HFF-Myc (cell line): ENCODE measurements around the gene RRP8.

ENCODE experiments used
- DNase-seq: peaks from one replicate; pipeline ENCODE4 v3.0.0-alpha.2; 2011; ENCODE audit warnings: low read depth; ENCODE audit errors: extremely low read depth
- H3K4me3 ChIP-seq: replicated peaks from 2 replicates; pipeline ENCODE4 v1.5.1; 2011; ENCODE audit warnings: low read depth, mild to moderate bottlenecking, control low read depth, low read length
- CTCF ChIP-seq: IDR thresholded peaks from 2 replicates; pipeline ENCODE4 v1.5.1; 2012; ENCODE audit warnings: mild to moderate bottlenecking, low read depth, low read length, control low read depth; ENCODE audit errors: missing control alignments

Gene RRP8

DNA sequence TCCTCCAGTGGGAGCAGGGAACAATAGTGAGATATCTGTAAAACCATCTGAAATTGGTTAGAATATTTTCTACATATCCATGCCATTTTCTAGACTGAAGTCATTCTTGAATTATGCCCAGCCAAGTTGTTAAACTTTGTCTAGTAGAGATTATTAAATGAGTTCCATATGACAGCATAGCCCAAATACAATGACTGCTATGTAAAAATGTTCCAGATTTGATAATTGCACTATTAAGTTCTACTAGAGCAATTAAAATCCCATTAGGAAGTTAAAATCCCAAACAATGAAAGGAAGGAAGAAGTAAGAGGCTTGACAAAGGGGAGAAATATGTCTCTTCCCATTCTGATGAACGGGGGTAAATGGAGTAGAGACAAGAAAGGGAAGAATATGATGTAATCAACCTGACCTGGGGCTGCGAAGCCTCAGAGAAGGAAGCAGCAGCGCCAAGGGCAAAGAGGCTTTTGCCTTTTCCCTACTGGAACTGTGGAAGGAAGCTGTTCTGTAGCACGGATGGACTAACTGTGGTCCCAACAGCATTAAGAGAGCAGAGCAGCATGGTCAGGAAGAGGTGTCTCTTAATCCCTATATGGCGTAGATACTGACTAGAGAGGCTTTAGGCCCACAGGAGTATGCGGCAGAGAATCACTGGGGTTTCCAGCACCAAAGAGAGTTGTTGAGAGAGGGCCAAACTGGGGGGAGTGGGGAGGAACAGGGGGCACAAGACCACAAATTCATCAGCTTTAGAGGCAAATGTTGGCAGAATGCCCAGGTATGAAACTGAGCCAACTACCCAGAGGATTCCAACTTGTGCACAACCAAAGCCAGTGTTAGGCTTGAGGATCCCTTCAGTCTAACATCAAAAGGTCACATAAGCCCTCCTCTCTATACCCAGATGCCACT, 26.7 kb downstream of the RRP8 start:
- peak; percentile 83 for DNase-seq
- no peak for TF ChIP-seq CTCF
- no peak overlapping the region for H3K4me3 ChIP-seq

- no peak for TF ChIP-seq CTCF
- no peak for DNase-seq
- no peak overlapping the region for H3K4me3 ChIP-seq
Observed at GRCh38 chr11:6574816-6575715, 28.4 kb downstream of the RRP8 start.

DNA sequence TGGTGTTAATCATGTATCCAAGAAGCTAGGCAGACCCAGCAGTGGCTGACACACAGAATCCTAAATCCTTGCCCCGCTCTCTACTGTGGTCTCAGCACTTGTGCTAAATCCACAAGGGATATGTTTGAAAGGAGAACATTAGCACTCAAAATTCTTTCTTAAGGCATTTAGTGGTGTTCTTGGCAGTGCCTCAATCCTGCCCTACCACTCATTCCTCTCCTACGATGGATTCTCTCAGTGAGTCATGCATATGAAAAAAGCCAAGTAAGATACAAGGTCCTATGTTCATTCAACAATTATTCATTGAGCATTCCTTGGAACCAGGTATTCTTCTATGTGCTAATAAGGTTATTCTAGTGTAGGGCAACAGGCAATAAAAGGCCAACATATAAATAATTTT, 31.2 kb downstream of the RRP8 start:
- H3K4me3 ChIP-seq: no peak overlapping the region
- TF ChIP-seq CTCF: no peak
- peak; percentile 16 for DNase-seq

- DNase-seq: no peak
- no peak for TF ChIP-seq CTCF
- H3K4me3 ChIP-seq: no peak overlapping the region
Observed at GRCh38 chr11:6571434-6572008, 31.9 kb downstream of the RRP8 start.

DNA sequence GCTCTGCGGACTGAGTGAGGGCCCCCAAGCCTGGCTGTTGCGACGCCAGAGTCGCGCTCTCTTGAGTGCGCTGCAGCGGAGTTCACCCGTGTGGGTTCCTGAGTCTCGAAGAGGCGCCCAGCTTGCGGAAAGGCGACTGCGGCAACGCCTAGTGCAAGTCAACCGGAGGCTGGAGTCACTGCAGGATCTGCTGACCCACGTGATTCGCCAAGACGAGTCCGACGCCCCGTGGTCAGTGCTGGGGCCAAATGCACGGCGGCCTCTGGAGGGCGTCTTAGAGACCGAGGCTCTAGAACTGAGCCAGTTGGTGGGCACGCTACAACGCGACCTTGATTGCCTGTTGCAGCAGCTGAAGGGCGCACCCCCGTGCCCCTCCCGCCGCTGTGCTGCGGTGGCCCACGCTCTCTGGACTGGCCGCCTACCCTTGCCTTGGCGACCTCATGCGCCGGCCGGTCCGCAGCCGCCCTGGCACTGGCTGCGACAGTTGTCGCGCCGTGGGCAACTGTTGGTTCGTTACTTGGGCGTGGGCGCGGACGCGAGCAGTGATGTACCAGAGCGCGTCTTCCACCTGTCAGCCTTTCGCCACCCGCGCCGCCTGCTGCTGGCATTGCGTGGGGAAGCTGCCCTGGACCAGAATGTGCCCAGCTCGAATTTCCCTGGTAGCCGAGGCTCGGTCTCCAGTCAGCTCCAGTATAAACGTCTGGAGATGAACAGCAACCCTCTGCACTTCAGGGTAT, 32.6 kb downstream of the RRP8 start:
- H3K4me3 ChIP-seq: no peak overlapping the region
- DNase-seq: no peak
- TF ChIP-seq CTCF: no peak

GRCh38 chr11:6569706-6570105, 33.7 kb downstream of the RRP8 start:
- no peak overlapping the region for H3K4me3 ChIP-seq
- no peak for TF ChIP-seq CTCF
- DNase-seq: no peak
